Mesendoderm (in vitro differentiated cells): ENCODE data around the gene CTU1.
A peak's percentile ranks its signal among the peaks of the same experiment; 100 is the strongest.

Experiments used
- DNase-seq: peaks from one replicate; pipeline ENCODE4 v3.0.0; 2013
- H2AK5ac ChIP-seq: 2 replicates; pipeline ENCODE4 v1.6.1; 2013; ENCODE audit warnings: low read length, inconsistent platforms
- H2BK120ac ChIP-seq: 2 replicates; pipeline ENCODE4 v1.6.1; 2013; ENCODE audit warnings: low read depth, mild to moderate bottlenecking, low read length, moderate library complexity, mixed read lengths
- H2BK15ac ChIP-seq: replicated peaks from 2 replicates; pipeline ENCODE4 v1.6.1; 2013; ENCODE audit warnings: low read depth, mild to moderate bottlenecking, moderate library complexity
- H2BK5ac ChIP-seq: 2 replicates; pipeline ENCODE4 v1.6.1; 2013; ENCODE audit warnings: low read length, inconsistent platforms
- H3K18ac ChIP-seq: 2 replicates; pipeline ENCODE4 v1.6.1; 2013; ENCODE audit warnings: mild to moderate bottlenecking, low read length, mixed read lengths
- H3K23ac ChIP-seq: one replicate; pipeline ENCODE4 v1.6.1; 2013; ENCODE audit warnings: low read length
- H3K27ac ChIP-seq: 2 replicates; pipeline ENCODE4 v1.5.1; 2013; ENCODE audit warnings: low read depth, mild to moderate bottlenecking, inconsistent platforms, low read length, moderate library complexity
- H3K27me3 ChIP-seq: 2 replicates; pipeline ENCODE4 v1.6.1; 2013; ENCODE audit warnings: low read length, control low read depth, mild to moderate bottlenecking, inconsistent platforms; ENCODE audit not compliant: insufficient read depth, poor library complexity
- H3K36me3 ChIP-seq: 2 replicates; pipeline ENCODE4 v1.6.1; 2013; ENCODE audit warnings: low read length, inconsistent platforms; ENCODE audit not compliant: control insufficient read depth, insufficient read depth
- H3K4ac ChIP-seq: one replicate; pipeline ENCODE4 v1.6.1; 2013; ENCODE audit warnings: low read depth, mild to moderate bottlenecking, low read length, moderate library complexity
- H3K4me1 ChIP-seq: 2 replicates; pipeline ENCODE4 v1.6.1; 2013; ENCODE audit warnings: low read depth, low read length, inconsistent platforms; ENCODE audit not compliant: control insufficient read depth
- H3K4me2 ChIP-seq: 2 replicates; pipeline ENCODE4 v1.6.1; 2013; ENCODE audit warnings: low read length
- H3K4me3 ChIP-seq: 2 replicates; pipeline ENCODE4 v1.5.1; 2013; ENCODE audit warnings: mild to moderate bottlenecking, low read length
- H3K56ac ChIP-seq: one replicate; pipeline ENCODE4 v1.6.1; 2013; ENCODE audit warnings: low read length
- H3K79me1 ChIP-seq: 2 replicates; pipeline ENCODE4 v1.6.1; 2013; ENCODE audit warnings: low read length, inconsistent platforms
- H3K79me2 ChIP-seq: 2 replicates; pipeline ENCODE4 v1.6.1; 2013; ENCODE audit warnings: mild to moderate bottlenecking, low read length; ENCODE audit not compliant: control insufficient read depth, insufficient read depth
- H3K9ac ChIP-seq: 2 replicates; pipeline ENCODE4 v1.6.1; 2013; ENCODE audit warnings: low read length, inconsistent platforms
- H4K5ac ChIP-seq: one replicate; pipeline ENCODE4 v1.6.1; 2013; ENCODE audit warnings: low read length
- H4K8ac ChIP-seq: one replicate; pipeline ENCODE4 v1.6.1; 2013; ENCODE audit warnings: low read depth, mild to moderate bottlenecking, control low read depth, low read length, moderate library complexity
- WGBS: extraction: QIAGEN DNeasy Blood & Tissue Kit; methylation state at CpG from one replicate; pipeline ENCODE4 v1.1.7; 2013; ENCODE audit warnings: low lambda C conversion rate, missing lambda C conversion rate; ENCODE audit not compliant: insufficient coverage; ENCODE audit errors: extremely low coverage; 5-methylcytosine and 5-hydroxymethylcytosine counted together

CTU1 gene

DNA sequence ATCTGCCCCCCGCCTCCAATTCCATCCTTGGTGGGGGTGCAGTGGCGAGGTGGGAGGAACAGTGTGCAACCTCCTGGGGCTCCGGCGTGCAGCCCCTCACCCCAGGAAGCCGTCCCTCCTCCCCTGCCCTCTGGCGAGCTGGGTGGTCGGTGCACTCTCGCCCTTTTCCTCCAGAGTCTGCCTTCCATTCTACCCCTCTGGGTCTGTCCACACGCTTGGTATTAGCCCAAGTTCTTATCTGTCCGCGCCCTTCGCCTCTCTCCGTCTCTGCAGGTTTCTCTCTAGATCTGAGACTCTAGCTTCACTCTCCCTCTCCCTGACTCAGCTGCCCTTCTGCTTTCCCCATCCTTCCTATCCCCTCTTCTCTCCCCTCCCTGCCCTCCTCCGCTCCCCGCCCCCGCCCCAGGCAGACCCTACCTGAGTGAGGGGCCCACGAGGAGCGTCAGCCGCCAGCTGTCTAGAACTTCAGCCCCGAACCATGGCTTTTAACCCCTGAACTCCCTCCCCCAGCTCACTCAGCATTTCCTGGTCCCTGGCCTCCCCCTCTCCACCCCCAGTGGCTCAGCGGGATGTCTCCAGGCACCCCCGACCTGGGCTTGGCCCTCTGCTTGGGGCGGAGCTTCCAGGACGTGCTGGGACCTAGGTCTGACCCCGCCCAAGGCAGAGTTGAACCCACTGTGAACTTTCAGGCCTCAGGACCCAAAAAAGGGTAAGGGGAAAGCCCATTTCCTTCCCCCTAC lies 42.8 kb downstream of the CTU1 start:
- no peak overlapping the region for H2BK5ac ChIP-seq
- no peak overlapping the region for H4K8ac ChIP-seq
- H3K4me2 ChIP-seq = peak overlapping the region; percentile 63
- DNase-seq = peak; percentile 42
- H2BK120ac ChIP-seq = no peak overlapping the region
- peak overlapping the region; percentile 78 for H3K56ac ChIP-seq
- WGBS = no CpG with 5 or more reads among the region's 25 CpGs
- H3K9ac ChIP-seq = peak overlapping the region; percentile 66
- H3K79me1 ChIP-seq = no peaks in the 10 kb centered on the region
- no peaks in the 10 kb centered on the region for H3K36me3 ChIP-seq
- H4K5ac ChIP-seq = no peak overlapping the region
- H3K23ac ChIP-seq = no peak overlapping the region
- no peaks in the 10 kb centered on the region for H3K79me2 ChIP-seq
- no peak overlapping the region for H2BK15ac ChIP-seq
- H2AK5ac ChIP-seq = no peak overlapping the region
- H3K4me1 ChIP-seq = no peaks in the 10 kb centered on the region
- H3K27me3 ChIP-seq = no peaks in the 10 kb centered on the region
- no peak overlapping the region for H3K27ac ChIP-seq
- H3K4me3 ChIP-seq = peak overlapping the region; percentile 40
- H3K18ac ChIP-seq = no peak overlapping the region
- no peak overlapping the region for H3K4ac ChIP-seq

GRCh38 chr19:51064534-51065220 lies 43.5 kb downstream of the CTU1 start, which contains the start of gene KLK13:
TSS of gene KLK13 (minus strand) at chr19:51065092. CDS start at chr19:51065067, 25 bp downstream.
- H3K23ac ChIP-seq = no peak within 1 kb of the TSS
- H2BK15ac ChIP-seq = no peak within 1 kb of the TSS
- H2BK120ac ChIP-seq = no peak within 1 kb of the TSS
- no peak within 1 kb of the TSS for H2AK5ac ChIP-seq
- peak within 1 kb of the TSS; percentile 40 for H3K4me3 ChIP-seq
- no peaks in the 10 kb centered on the region for H3K36me3 ChIP-seq
- no peak within 1 kb of the TSS for H3K27ac ChIP-seq
- no peak within 1 kb of the TSS for H2BK5ac ChIP-seq
- DNase-seq = peak; percentile 84
- peak within 1 kb of the TSS; percentile 66 for H3K9ac ChIP-seq
- H4K5ac ChIP-seq = no peak within 1 kb of the TSS
- no peak within 1 kb of the TSS for H3K4ac ChIP-seq
- H3K27me3 ChIP-seq = no peaks in the 10 kb centered on the region
- no peaks in the 10 kb centered on the region for H3K4me1 ChIP-seq
- H3K4me2 ChIP-seq = peak within 1 kb of the TSS; percentile 63
- H3K18ac ChIP-seq = no peak within 1 kb of the TSS
- no peaks in the 10 kb centered on the region for H3K79me2 ChIP-seq
- no peak within 1 kb of the TSS for H4K8ac ChIP-seq
- peak within 1 kb of the TSS; percentile 78 for H3K56ac ChIP-seq
- H3K79me1 ChIP-seq = no peaks in the 10 kb centered on the region
- WGBS = no CpG with 5 or more reads among the region's 38 CpGs

GRCh38 chr19:51063664-51064063 lies 44.5 kb downstream of the CTU1 start:
- Histone ChIP-seq H3K79me2 (no peaks in the 10 kb centered on the region), H3K4ac (no peak overlapping the region), H3K27me3 (no peaks in the 10 kb centered on the region), H3K18ac (no peak overlapping the region), H3K36me3 (no peaks in the 10 kb centered on the region), H3K23ac (no peak overlapping the region), H3K27ac (no peak overlapping the region), H3K4me1 (no peaks in the 10 kb centered on the region), H3K4me2 (no peak overlapping the region), H2BK15ac (no peak overlapping the region), H3K9ac (no peak overlapping the region), H2BK120ac (no peak overlapping the region), H4K8ac (no peak overlapping the region), H2BK5ac (no peak overlapping the region), H3K56ac (no peak overlapping the region), H3K79me1 (no peaks in the 10 kb centered on the region), H3K4me3 (no peak overlapping the region), H4K5ac (no peak overlapping the region), H2AK5ac (no peak overlapping the region)
- DNase-seq = no peak
- WGBS = no CpG with 5 or more reads among the region's 7 CpGs

GRCh38 chr19:51060973-51061372 lies 47.2 kb downstream of the CTU1 start:
- H3K9ac ChIP-seq = no peak overlapping the region
- no CpG with 5 or more reads among the region's 1 CpG for WGBS
- no peak overlapping the region for H4K8ac ChIP-seq
- H3K4ac ChIP-seq = no peak overlapping the region
- H3K18ac ChIP-seq = no peak overlapping the region
- H2BK120ac ChIP-seq = no peak overlapping the region
- no peak for DNase-seq
- no peak overlapping the region for H3K4me3 ChIP-seq
- no peaks in the 10 kb centered on the region for H3K79me2 ChIP-seq
- no peaks in the 10 kb centered on the region for H3K27me3 ChIP-seq
- H4K5ac ChIP-seq = no peak overlapping the region
- no peak overlapping the region for H3K4me2 ChIP-seq
- no peak overlapping the region for H3K23ac ChIP-seq
- no peaks in the 10 kb centered on the region for H3K36me3 ChIP-seq
- H2AK5ac ChIP-seq = no peak overlapping the region
- H3K27ac ChIP-seq = no peak overlapping the region
- H2BK15ac ChIP-seq = no peak overlapping the region
- H2BK5ac ChIP-seq = no peak overlapping the region
- no peaks in the 10 kb centered on the region for H3K79me1 ChIP-seq
- H3K56ac ChIP-seq = no peak overlapping the region
- no peaks in the 10 kb centered on the region for H3K4me1 ChIP-seq

- Histone ChIP-seq H3K4me3 (no peak overlapping the region), H3K23ac (no peak overlapping the region), H3K79me2 (no peaks in the 10 kb centered on the region), H4K8ac (no peak overlapping the region), H3K79me1 (no peaks in the 10 kb centered on the region), H3K56ac (no peak overlapping the region), H3K36me3 (no peaks in the 10 kb centered on the region), H2BK120ac (no peak overlapping the region), H4K5ac (no peak overlapping the region), H3K4me1 (no peaks in the 10 kb centered on the region), H3K9ac (no peak overlapping the region), H2BK5ac (no peak overlapping the region), H3K4ac (no peak overlapping the region), H3K27me3 (no peaks in the 10 kb centered on the region), H2AK5ac (no peak overlapping the region), H3K27ac (no peak overlapping the region), H2BK15ac (no peak overlapping the region), H3K18ac (no peak overlapping the region), H3K4me2 (no peak overlapping the region)
- no peak for DNase-seq
- no CpG with 5 or more reads among the region's 4 CpGs for WGBS
Measured at GRCh38 chr19:51060336-51060735, 47.9 kb downstream of the CTU1 start.
